Measurements from ENCODE around the gene PLXNC1. TPM values are rescaled to one million over a fixed set of nuclear protein-coding genes. Genes with fewer than 3 reads are reported as not detected.
A peak's percentile ranks its signal among the peaks of the same experiment; 100 is the strongest.

Gene PLXNC1
- total RNA-seq, 2 experiments from 2014 or later = 5.7 to 6.2 TPM

DNA sequence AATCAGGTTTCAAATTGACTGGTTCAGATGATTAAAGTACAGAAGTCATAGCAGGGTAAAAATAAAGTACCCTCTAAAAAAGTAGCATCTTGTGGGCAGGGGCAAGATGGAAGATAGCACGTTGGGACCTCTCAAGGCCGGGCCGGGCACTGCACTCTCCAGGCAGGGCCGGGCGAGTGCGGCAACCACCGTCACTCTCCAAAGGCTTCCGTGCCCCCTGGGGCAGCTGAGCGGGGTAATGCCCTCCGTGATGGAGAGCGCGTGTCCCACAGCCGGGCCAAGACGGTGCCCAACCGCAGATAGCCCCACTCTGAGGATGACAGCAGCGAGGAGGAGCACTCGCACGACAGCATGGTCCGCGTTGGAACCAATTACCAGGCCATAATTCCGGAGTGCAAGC, 8.6 kb upstream of the PLXNC1 start:
- intact Hi-C loops (cut with micrococcal nuclease) = loop anchor here (1.0 to 2.0 kb wide), 2 partner anchors 392 to 625 kb away; no protein-coding TSS in a partner anchor
- no peak for DNase-seq
- no peaks in the 10 kb centered on the region for H3K9me3 Mint-ChIP-seq
- peaks cover 3% of the 10 kb centered on the region for H3K4me1 Mint-ChIP-seq (ENCODE audit: low read depth)
- ChIA-PET CTCF (no interaction called here), POLR2A (no interaction called here)
- H3K36me3 Mint-ChIP-seq = no peaks in the 10 kb centered on the region
- H3K4me3 Mint-ChIP-seq = no peak overlapping the region
- H3K27ac Mint-ChIP-seq = no peak overlapping the region
- no peaks in the 10 kb centered on the region for H3K27me3 Mint-ChIP-seq

- ChIA-PET POLR2A (no interaction called here), CTCF (interaction anchor here (0.7 to 1.2 kb wide), 3 partner anchors 390 to 394 kb away, joined by 3 to 6 read pairs (median 4); no protein-coding TSS in a partner anchor)
- H3K27ac Mint-ChIP-seq = no peak overlapping the region
- DNase-seq = peak; percentile 72
- H3K4me1 Mint-ChIP-seq (ENCODE audit: low read depth) = peaks cover 3% of the 10 kb centered on the region
- H3K9me3 Mint-ChIP-seq = no peaks in the 10 kb centered on the region
- H3K4me3 Mint-ChIP-seq = no peak overlapping the region
- H3K27me3 Mint-ChIP-seq = no peaks in the 10 kb centered on the region
- intact Hi-C loops (cut with micrococcal nuclease) = loop anchor here (1.0 to 2.0 kb wide), 2 partner anchors 392 to 624 kb away; no protein-coding TSS in a partner anchor
- no peaks in the 10 kb centered on the region for H3K36me3 Mint-ChIP-seq
These were observed 7.8 kb upstream of the PLXNC1 start for GRCh38 chr12:94140556-94140955.

- Mint-ChIP-seq H3K27me3 (no peaks in the 10 kb centered on the region), H3K4me3 (no peak overlapping the region), H3K27ac (no peak overlapping the region), H3K36me3 (no peaks in the 10 kb centered on the region), H3K9me3 (no peaks in the 10 kb centered on the region), H3K4me1 (ENCODE audit: low read depth) (peaks cover 3% of the 10 kb centered on the region)
- ChIA-PET POLR2A (no interaction called here), CTCF (interaction anchor here (0.7 to 1.2 kb wide), 4 partner anchors 318 to 393 kb away, joined by 3 to 6 read pairs (median 4); no protein-coding TSS in a partner anchor)
- DNase-seq = no peak
- intact Hi-C loops (cut with micrococcal nuclease) = loop anchor here (2.0 kb wide), 1 partner anchor 624 kb away; no protein-coding TSS in a partner anchor
These were observed 7.2 kb upstream of the PLXNC1 start for GRCh38 chr12:94141004-94141764.

GRCh38 chr12:94141892-94142291, 6.5 kb upstream of the PLXNC1 start:
- DNase-seq = no peak
- Mint-ChIP-seq H3K27ac (no peak overlapping the region), H3K9me3 (no peaks in the 10 kb centered on the region), H3K36me3 (no peaks in the 10 kb centered on the region), H3K4me3 (no peak overlapping the region), H3K27me3 (peaks cover 6% of the 10 kb centered on the region), H3K4me1 (ENCODE audit: low read depth) (peaks cover 3% of the 10 kb centered on the region)
- ChIA-PET CTCF (interaction anchor here (0.9 kb wide), 1 partner anchor 317 kb away, joined by 5 read pairs; no protein-coding TSS in a partner anchor), POLR2A (no interaction called here)
- intact Hi-C loops (cut with micrococcal nuclease) = loop anchor here (2.0 kb wide), 1 partner anchor 623 kb away; no protein-coding TSS in a partner anchor

DNA sequence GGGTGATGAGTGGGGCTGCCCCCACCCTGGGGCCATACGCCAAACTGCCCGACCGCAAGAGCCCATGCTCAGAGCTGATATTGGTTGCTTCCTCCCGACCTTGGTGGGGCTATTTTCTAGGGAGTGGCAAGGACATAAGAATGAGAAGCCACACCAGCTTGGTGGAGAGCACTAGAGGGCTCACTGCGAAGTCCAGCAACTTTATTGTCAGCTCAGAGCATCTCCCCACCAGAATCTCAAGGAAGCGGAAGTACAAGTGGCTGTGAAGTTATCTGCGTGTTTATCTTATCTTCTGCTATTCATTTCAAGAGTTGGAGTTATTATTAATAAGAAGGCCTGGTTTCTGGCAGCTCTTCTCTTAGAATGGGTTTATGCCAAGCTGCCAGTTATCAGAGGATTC, 4.9 kb upstream of the PLXNC1 start:
- DNase-seq = no peak
- Mint-ChIP-seq H3K27me3 (peaks cover 11% of the 10 kb centered on the region), H3K36me3 (no peaks in the 10 kb centered on the region), H3K27ac (no peak overlapping the region), H3K4me1 (ENCODE audit: low read depth) (peaks cover 3% of the 10 kb centered on the region), H3K9me3 (no peaks in the 10 kb centered on the region), H3K4me3 (no peak overlapping the region)
- POLR2A ChIA-PET = no interaction called here
- intact Hi-C loops (cut with micrococcal nuclease) = no loop called here
- CTCF ChIA-PET = interaction anchor here (0.6 to 2.3 kb wide), 2 partner anchors 9 to 735 kb away, joined by 3 to 10 read pairs; no protein-coding TSS in a partner anchor

GRCh38 chr12:94143951-94144350, 4.4 kb upstream of the PLXNC1 start:
- no peak for DNase-seq
- Mint-ChIP-seq H3K27ac (no peak overlapping the region), H3K36me3 (no peaks in the 10 kb centered on the region), H3K27me3 (peaks cover 11% of the 10 kb centered on the region), H3K4me3 (no peak overlapping the region), H3K9me3 (no peaks in the 10 kb centered on the region), H3K4me1 (ENCODE audit: low read depth) (peaks cover 3% of the 10 kb centered on the region)
- ChIA-PET CTCF (interaction anchor here (0.6 to 2.3 kb wide), 3 partner anchors 9 to 735 kb away, joined by 3 to 10 read pairs (median 3); no protein-coding TSS in a partner anchor), POLR2A (no interaction called here)
- intact Hi-C loops (cut with micrococcal nuclease) = no loop called here

DNA sequence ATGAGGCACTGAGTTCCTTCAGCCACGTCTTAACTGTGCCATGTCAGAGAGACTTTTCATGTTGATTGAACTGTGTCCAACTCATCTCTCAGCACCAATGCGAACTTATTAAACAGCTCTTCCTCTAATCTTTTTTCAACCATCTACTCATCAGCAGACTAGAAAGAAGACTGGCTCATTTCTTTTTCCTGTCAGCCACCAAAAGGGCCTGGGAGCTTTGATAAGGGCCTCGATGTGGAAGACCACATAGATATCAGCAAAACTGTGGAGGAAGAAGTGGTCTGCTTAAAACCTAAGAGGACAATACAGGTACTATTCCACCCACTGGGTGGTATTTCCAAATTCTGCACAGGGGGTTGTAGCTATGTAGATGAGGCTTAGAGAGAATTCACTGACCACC, 3.6 kb upstream of the PLXNC1 start:
- no peak overlapping the region for H3K4me3 Mint-ChIP-seq

GRCh38 chr12:94145191-94145983, 3.0 kb upstream of the PLXNC1 start:
- intact Hi-C loops (cut with micrococcal nuclease) = no loop called here
- peaks cover 11% of the 10 kb centered on the region for H3K27me3 Mint-ChIP-seq
- H3K9me3 Mint-ChIP-seq = no peaks in the 10 kb centered on the region
- DNase-seq = no peak
- ChIA-PET CTCF (interaction anchor here (0.7 to 2.3 kb wide), 7 partner anchors 11 to 390 kb away, joined by 3 to 10 read pairs (median 4); no protein-coding TSS in a partner anchor), POLR2A (no interaction called here)
- H3K36me3 Mint-ChIP-seq = no peaks in the 10 kb centered on the region
- peaks cover 5% of the 10 kb centered on the region for H3K4me1 Mint-ChIP-seq (ENCODE audit: low read depth)
- no peak overlapping the region for H3K4me3 Mint-ChIP-seq
- no peak overlapping the region for H3K27ac Mint-ChIP-seq

More for the DNA sequence above, 3.6 kb upstream of the PLXNC1 start:
- H3K27me3 Mint-ChIP-seq = peaks cover 11% of the 10 kb centered on the region
- H3K4me1 Mint-ChIP-seq (ENCODE audit: low read depth) = peaks cover 3% of the 10 kb centered on the region
- ChIA-PET POLR2A (no interaction called here), CTCF (interaction anchor here (0.7 to 2.3 kb wide), 3 partner anchors 10 to 289 kb away, joined by 3 to 10 read pairs (median 4); no protein-coding TSS in a partner anchor)
- no peak overlapping the region for H3K27ac Mint-ChIP-seq
- H3K36me3 Mint-ChIP-seq = no peaks in the 10 kb centered on the region
- intact Hi-C loops (cut with micrococcal nuclease) = no loop called here
- H3K9me3 Mint-ChIP-seq = no peaks in the 10 kb centered on the region
- no peak for DNase-seq

DNA sequence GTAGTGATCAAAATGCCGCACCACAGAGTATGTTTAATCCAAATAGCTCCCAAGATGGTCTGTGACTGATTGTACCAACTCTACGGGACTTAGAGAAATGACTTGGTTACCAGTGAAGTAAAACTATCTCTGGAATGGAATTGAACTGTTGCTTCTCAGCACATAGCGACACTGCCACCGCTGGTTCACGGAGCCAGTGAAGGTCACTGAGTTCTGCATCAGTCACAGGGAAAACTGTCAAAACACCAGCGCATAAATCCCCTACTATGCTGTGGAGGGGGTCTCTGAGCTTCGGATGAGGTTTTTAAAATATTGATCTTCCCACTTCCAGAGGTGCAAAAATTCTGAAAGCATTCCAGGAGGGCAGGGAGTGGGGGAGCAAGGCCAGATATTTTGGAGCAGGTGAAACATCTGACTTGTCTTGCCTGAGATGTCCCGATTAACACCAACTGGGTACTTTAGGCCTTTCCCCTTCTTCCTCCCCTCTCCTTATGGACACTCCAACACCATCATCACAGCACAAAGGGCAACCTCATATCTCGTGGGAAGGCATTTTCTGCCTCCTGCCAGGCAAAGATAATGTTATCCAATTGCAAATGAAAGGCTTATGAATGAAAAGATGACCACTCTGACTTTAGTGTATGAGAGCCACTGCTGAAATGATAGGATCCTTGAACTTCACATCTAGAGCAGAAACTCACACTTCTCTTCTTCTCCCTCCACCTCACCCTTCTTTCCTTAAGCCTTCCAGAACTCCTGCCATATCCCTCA, 2.0 kb upstream of the PLXNC1 start:
- Mint-ChIP-seq H3K4me3 (no peak overlapping the region), H3K27ac (no peak overlapping the region), H3K9me3 (no peaks in the 10 kb centered on the region), H3K36me3 (no peaks in the 10 kb centered on the region), H3K4me1 (ENCODE audit: low read depth) (peaks cover 12% of the 10 kb centered on the region), H3K27me3 (peaks cover 11% of the 10 kb centered on the region)
- DNase-seq = no peak
- intact Hi-C loops (cut with micrococcal nuclease) = loop anchor here (1.0 kb wide), 1 partner anchor 386 kb away; no protein-coding TSS in a partner anchor
- ChIA-PET CTCF (interaction anchor here (1.1 to 1.8 kb wide), 4 partner anchors 62 to 389 kb away, joined by 3 to 6 read pairs (median 4); no protein-coding TSS in a partner anchor), POLR2A (no interaction called here)

GRCh38 chr12:94147387-94147990, 888 bp upstream of the PLXNC1 start:
- intact Hi-C loops (cut with micrococcal nuclease) = no loop called here
- Mint-ChIP-seq H3K27me3 (peaks cover 11% of the 10 kb centered on the region), H3K36me3 (no peaks in the 10 kb centered on the region), H3K27ac (peak overlapping the region; percentile 38), H3K4me3 (peak overlapping the region; percentile 75), H3K9me3 (no peaks in the 10 kb centered on the region), H3K4me1 (ENCODE audit: low read depth) (peaks cover 18% of the 10 kb centered on the region)
- POLR2A ChIA-PET = interaction anchor here (0.8 to 1.6 kb wide), 5 partner anchors 22 to 387 kb away, joined by 3 to 6 read pairs (median 3); no protein-coding TSS in a partner anchor
- CTCF ChIA-PET = interaction anchor here (1.7 to 2.9 kb wide), 3 partner anchors 12 to 61 kb away, joined by 4 to 14 read pairs (median 13); no protein-coding TSS in a partner anchor
- no peak for DNase-seq

DNA sequence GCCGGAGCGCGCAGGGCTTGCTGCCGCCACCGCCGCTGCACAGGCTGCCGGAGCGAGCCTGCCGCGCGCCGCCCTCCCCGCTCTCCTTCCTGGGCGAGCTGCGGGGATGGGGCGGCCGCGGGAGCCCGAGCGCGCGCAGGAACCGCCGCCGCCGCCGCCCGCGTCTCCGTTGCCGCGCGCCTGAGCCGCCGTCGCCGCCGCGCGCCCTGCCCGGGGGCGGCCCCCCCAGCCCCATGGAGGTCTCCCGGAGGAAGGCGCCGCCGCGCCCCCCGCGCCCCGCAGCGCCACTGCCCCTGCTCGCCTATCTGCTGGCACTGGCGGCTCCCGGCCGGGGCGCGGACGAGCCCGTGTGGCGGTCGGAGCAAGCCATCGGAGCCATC, 352 bp downstream of the PLXNC1 start:
- Mint-ChIP-seq H3K27me3 (peaks cover 11% of the 10 kb centered on the region), H3K27ac (no peak overlapping the region), H3K4me3 (peak overlapping the region; percentile 66), H3K9me3 (no peaks in the 10 kb centered on the region), H3K36me3 (no peaks in the 10 kb centered on the region), H3K4me1 (ENCODE audit: low read depth) (peaks cover 17% of the 10 kb centered on the region)
- ChIA-PET CTCF (interaction anchor here (0.6 to 2.9 kb wide), 12 partner anchors 14 to 382 kb away, joined by 3 to 14 read pairs (median 4); no protein-coding TSS in a partner anchor), POLR2A (interaction anchor here (0.8 to 1.6 kb wide), 9 partner anchors 19 to 386 kb away, joined by 3 to 6 read pairs (median 3); no protein-coding TSS in a partner anchor)
- no peak for DNase-seq
- intact Hi-C loops (cut with micrococcal nuclease) = loop anchor here (1.0 to 2.0 kb wide), 8 partner anchors 60 to 578 kb away; partner anchors contain the start of gene CEP83

Data from activated CD4-positive, alpha-beta memory T cell treated with anti-CD3 and anti-CD28 coated beads for 36 hours (primary cell).